Forelimb muscle (tissue), 1 donor: ENCODE data around the gene UTP3. TPM values are rescaled to one million over a fixed set of nuclear protein-coding genes. Genes with fewer than 3 reads are reported as not detected.
"Not testable (repeated sequence)": the region's sequence is repeated elsewhere in the genome, so short reads cannot be mapped to it uniquely, and the experiment has no call there.

Source experiments
- DNase-seq: peaks from one replicate; pipeline ENCODE4 v3.0.0-alpha.2; 2013; ENCODE audit warnings: low read depth
- polyA plus RNA-seq: library from polyadenylated mRNA; unstranded; fragments of 120-200 nt; gene quantifications from one replicate; pipeline ENCODE4 v1.2.1, GENCODE V29; 2013; ENCODE audit not compliant: insufficient read length

The UTP3 gene
- polyA plus RNA-seq: 18.7 TPM

DNA sequence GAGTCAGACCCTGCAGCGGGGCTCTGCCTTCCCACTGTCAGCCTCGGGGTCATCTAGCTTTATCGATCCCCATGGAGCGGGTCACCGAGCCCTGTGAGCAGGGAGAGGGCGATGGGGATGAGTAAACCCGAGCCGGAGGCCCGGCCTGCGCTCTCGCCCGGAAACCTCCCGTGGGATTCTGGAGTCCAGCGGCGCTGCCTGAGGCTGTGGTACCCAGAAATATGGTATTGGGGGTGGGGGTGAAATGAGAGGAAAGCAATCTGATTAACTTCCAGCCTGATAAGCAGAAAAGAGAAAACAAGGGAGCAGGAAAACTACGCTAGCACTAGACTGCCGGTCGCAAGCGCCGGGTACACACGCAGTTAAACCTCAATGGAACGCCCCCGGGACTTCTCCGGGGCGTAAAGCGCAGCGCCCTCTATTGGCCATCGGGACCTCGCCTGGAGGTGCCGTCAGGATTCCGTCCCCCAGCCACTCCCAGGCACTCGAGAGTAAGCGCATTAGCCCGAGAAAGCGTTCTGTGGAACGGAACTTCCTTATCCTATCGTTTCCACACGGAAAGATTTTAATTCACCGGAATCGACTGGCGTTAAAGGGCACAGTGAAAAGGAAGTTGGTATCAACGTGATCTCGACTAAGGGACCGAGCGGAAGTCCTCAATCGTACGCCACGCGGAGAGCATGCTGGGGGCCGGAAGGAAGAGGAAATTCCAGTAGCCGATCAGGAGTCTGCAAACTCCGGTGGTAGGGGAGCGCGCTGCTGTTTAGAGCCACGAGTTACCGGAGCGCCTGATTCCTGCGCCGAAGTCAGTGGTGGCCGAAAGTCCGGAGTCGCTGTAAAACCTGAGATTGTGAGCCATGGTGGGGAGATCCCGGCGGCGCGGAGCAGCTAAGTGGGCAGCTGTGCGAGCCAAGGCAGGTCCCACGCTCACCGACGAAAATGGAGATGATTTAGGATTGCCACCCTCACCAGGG lies at the start of gene UTP3:
Gene UTP3, plus strand, starts transcription at position 712 of the 974 bp plus-strand sequence. Its CDS starts 146 bp downstream, at position 858.
- DNase-seq: peak; percentile 99

DNA sequence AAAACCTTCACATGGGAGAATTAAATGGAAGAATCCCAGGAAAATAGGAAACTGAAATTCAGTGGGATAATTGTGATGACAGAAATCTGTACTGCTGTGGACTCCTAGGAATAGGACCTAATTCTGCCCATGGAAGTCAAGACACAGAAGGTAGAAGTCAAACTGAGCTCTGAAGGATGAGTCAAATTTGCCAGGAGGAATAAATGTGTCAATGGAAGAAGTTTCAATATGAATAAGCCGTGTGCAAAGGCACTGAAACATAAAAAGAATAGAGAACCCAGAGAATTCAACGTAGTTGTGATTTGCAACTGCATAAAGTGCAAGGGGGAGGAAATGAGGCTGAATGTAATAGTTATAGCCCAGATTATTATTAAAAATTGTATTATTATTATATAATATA lies 48.1 kb upstream of the UTP3 start:
- DNase-seq: no peak

GRCh38 chr4:70650741-70651140 lies 37.6 kb upstream of the UTP3 start:
- not testable (repeated sequence) for DNase-seq

DNA sequence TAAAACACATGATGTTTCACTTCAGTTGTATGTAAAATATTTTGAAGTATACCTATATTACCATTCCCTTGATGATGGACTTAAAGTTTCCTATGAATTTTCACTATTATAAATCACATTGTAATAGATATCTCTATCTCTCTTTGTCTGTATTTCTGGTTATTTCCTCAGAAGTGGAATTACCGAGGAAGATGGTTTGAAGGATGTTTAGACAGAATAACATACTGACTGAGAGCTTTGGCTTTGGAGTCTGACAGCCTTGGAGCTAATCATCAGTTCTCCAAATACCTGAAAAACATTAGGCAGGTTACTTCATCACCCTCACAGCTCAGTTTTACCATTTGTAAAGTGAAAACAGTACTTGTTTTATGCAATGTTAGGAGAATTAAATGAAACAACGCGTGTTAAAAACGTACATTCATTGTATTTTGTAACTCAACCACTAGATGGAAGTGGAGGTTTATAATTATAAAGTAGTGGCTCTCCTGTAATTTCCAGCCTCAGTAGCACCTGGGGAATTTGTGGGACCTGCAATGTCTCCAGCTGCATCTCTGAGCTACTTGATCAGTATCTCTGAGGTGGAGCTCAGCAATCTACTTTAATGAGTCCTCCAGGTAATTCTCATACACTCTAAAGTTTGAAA lies 36.3 kb upstream of the UTP3 start:
- DNase-seq: peak; percentile 16

DNA sequence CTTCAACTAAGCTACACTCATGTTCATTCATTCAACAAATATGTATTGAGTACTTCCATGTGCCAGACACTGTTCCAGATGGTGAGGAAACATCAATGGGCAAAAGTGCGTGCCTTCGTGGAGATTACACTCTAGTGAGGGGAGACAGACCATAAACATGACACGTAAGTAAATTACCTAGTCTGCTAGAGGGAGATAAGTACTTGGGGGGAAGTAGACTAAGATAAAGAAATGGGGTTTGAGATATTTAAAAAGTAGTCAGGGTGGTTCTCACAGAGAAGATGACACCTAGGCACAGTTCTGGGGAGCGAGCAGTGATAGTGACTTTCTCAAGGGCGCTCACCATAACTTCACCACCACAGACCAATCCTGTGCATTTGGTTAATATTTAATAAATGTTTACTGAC lies 33.7 kb upstream of the UTP3 start:
- no peak for DNase-seq

DNA sequence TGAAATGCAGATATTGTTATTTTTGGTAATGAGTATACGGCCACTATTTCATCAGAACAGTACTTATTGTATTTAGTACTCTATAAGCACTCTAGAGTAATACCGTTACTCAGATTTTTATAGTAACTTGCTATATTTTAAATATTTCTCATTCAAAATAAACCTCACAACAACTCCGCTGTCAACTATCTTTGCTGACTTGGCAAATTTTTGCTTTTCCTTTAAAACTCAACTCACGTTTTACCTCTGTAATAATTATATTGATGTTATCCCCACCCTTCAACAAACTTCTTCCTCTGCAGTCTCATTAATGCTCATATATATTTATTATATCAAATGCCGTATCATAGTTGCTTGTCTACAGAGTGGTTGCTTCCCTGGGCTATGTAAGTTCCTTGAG lies 31.0 kb upstream of the UTP3 start:
- DNase-seq: no peak

DNA sequence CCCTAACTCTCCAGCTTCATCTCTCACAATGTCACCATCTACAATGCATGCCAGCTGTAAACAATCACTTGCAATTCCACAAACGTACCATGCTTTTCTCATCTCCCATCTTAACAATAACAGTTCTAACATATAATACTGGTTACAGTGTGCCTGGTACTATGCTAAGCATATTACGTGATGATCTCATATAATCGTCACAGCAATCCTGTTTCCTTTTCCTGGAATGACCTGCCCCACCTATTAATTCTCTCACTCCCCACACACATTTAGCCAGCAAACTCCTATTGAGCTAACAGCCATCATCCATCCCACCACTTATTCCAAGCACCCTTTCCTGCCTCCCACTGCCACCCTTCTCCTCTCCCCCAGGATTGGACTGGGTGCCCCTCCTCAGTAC lies 29.9 kb upstream of the UTP3 start:
- no peak for DNase-seq

DNA sequence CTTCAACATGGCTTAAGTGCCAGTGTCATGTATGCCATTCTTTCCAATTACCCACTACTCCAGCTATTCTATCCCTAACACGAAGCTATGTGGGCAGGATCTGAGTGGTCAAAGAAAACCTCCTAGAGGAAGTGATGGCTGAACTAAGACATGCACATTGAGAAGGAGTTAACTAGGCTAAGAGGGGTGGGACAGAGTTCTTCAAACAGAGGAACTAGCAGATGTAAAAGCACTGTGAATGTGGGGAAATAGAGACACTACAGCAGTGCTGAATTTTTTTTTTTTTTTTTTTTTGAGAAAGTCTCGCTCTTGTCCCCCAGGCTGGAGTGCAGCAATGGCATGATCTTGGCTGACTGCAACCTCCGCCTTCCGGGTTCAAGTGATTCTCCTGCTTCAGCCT lies 28.2 kb upstream of the UTP3 start:
- no peak for DNase-seq

- not testable (repeated sequence) for DNase-seq
These were observed 26.9 kb upstream of the UTP3 start for GRCh38 chr4:70661309-70661922.

GRCh38 chr4:70666369-70666768 lies 22.0 kb upstream of the UTP3 start, which contains the start of gene JCHAIN:
Gene JCHAIN (minus strand): TSS chr4:70666508. CDS start chr4:70666490, 18 bp downstream.
- no peak for DNase-seq

DNA sequence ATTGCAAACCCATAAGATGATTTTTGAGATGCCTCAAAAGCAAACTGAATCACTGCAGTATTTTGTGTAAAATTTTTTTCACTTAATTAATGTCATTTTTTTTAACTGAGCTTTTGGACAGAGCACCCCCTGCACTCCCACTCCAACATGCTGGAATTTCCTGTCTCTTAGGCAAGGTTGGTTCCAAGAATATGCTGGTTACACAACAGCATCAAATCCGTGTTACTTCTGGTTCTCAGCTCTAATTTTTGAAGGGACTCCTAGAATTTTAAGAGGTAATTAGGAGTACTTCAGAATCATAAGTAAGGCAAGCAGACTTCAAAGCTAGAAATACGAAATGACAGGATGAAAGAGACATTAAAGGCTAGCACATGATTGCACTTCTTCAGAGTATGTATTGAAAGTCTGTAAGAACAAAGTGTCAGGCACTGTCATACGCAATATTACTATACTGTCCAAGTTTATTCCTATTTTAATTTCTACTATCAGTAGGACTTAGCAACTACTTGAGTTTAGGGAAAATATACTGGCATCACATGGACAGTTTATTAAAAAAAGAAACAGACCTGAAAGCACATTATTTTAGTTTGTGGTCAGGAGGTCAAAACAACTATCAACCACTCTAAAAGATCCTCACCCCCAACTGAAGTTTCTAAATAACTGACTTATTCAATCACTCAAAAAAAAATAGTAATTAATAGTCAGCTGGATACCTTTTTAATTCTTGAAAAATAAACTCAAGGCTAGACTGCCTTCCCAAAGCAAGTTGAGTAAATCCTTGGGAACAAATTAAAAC lies 20.4 kb upstream of the UTP3 start:
- DNase-seq: no peak

- DNase-seq: no peak
These were observed 17.9 kb upstream of the UTP3 start for GRCh38 chr4:70670332-70671014.

- DNase-seq: no peak
These were observed 17.2 kb upstream of the UTP3 start for GRCh38 chr4:70671091-70671490.

GRCh38 chr4:70674191-70674590 lies 14.1 kb upstream of the UTP3 start:
- DNase-seq: no peak

GRCh38 chr4:70674731-70675130 lies 13.6 kb upstream of the UTP3 start:
- no peak for DNase-seq

- DNase-seq: no peak
These were observed 11.7 kb upstream of the UTP3 start for GRCh38 chr4:70676554-70677090.

DNA sequence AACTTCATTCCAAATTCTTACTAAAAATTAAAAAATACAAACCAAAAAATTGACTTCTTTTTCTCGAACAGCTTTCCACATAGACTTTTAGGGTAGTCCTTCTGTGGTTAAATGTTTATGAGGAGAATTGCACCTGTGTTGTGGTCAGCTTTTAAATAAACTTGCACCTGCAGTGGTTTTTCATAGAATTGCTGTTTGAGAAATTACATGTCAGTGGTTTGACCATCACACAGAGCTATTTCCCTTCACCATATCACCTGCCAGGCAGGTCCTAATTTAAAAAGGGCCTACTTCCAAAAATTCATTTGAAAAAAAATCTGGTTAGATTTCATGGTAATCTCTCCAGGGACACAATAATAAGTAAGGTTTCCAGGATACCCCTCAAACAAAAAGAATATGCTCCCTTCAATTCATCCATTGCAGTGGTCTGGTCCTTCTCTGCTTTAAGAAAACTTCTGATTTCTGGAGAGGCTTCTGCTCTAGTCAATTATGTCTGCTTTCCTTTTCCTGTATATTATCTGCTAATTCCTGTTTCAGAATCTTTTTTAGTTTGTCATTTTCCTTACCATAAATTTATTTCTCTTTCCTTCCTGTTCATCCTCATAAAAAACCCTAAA lies 9.8 kb upstream of the UTP3 start:
- no peak for DNase-seq

GRCh38 chr4:70680934-70681333 lies 7.4 kb upstream of the UTP3 start:
- DNase-seq: no peak

DNA sequence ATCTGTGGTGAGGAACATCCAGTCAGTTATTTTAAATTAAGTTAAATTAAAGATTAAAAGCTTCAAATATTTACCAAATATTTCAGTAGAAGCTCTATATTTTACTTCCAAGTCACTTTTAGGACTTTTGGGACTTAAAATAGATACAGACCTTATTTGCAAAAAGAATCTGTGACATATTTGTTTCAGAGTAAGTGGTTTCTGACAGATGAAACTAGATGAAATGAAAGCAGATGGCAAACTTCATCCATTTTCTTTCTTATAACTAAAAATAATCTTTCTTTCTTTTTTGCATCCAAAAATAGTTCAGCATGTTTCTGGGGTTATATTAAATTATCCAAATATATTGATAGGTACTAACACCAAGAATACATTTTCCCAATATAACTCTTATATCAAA lies 6.6 kb upstream of the UTP3 start:
- no peak for DNase-seq

DNA sequence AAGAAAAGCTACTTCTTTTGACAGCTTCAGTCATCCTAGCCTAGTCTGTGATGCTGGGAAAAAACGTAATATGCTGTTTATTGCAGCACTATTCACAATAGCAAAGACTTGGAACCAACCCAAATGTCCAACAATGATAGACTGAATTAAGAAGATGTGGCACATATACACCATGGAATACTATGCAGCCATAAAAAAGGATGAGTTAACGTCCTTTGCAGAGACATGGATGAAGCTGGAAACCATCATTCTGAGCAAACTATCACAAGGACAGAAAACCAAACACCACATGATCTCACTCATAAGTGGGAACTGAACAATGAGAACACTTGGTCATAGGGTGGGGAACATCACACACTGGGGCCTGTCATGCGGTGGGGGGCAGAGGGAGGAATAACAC lies 6.2 kb upstream of the UTP3 start:
- DNase-seq: not testable (repeated sequence)
